ENCODE data around the gene ASAP2. TPM values are rescaled to one million over a fixed set of nuclear protein-coding genes. Genes with fewer than 3 reads are reported as not detected.

Gene ASAP2
- total RNA-seq, 2 experiments from 2014 or later: 0.16 TPM; not detected in 1

DNA sequence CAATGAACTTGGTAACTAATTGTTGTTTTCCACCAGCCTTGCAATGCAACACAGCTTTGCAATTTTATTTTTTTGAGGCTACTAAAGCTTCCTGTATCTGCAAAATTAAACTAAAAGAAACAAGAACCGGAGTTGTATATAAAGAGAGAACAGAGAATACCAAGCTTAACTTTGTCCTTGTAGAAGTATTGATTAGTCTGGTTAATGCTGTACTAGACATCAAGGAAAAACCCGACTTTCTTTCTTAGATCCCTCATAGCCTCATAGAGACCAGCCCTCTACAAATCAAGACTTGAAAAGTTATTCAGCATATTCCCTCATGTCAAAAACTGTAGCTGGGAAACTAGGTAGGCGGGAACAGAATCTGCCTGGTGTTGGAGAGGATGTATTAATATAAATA lies 1.7 kb upstream of the ASAP2 start:
- TF ChIP-seq, protein P1, sequence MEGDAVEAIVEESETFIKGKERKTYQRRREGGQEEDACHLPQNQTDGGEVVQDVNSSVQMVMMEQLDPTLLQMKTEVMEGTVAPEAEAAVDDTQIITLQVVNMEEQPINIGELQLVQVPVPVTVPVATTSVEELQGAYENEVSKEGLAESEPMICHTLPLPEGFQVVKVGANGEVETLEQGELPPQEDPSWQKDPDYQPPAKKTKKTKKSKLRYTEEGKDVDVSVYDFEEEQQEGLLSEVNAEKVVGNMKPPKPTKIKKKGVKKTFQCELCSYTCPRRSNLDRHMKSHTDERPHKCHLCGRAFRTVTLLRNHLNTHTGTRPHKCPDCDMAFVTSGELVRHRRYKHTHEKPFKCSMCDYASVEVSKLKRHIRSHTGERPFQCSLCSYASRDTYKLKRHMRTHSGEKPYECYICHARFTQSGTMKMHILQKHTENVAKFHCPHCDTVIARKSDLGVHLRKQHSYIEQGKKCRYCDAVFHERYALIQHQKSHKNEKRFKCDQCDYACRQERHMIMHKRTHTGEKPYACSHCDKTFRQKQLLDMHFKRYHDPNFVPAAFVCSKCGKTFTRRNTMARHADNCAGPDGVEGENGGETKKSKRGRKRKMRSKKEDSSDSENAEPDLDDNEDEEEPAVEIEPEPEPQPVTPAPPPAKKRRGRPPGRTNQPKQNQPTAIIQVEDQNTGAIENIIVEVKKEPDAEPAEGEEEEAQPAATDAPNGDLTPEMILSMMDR (IDR thresholded peaks at IDR 0.05): no peak
- Mint-ChIP-seq H3K4me1 (ENCODE audit: low read depth) (peaks cover 6% of the 10 kb centered on the region), H3K27ac (no peak overlapping the region), H3K27me3 (peaks cover 70% of the 10 kb centered on the region), H3K9me3 (no peaks in the 10 kb centered on the region), H3K36me3 (ENCODE audit: low read depth) (no peaks in the 10 kb centered on the region), H3K4me3 (peak overlapping the region; percentile 54)
- Histone ChIP-seq H3K27ac (ENCODE audit: low read depth in 1 of 2, low read length in 2 of 2) (no peak overlapping the region), H3K36me3 (ENCODE audit: insufficient read depth, low read length) (no peaks in the 10 kb centered on the region), H3K9me3 (ENCODE audit: control insufficient read depth in 1 of 2, insufficient read depth in 1 of 2, low read length in 2 of 2) (no peaks in the 10 kb centered on the region), H3K27me3 (ENCODE audit: control insufficient read depth in 1 of 2, insufficient read depth in 2 of 2, low read length in 2 of 2) (peaks cover 17 to 51% of the 10 kb centered on the region in 2 experiments), H3K4me3 (ENCODE audit: low read length) (no peak overlapping the region), H3K4me1 (ENCODE audit: insufficient read depth, low read length) (peaks cover 14% of the 10 kb centered on the region)
- intact Hi-C loops (cut with DNase I, micrococcal nuclease): no loop called here
- POLR2A ChIA-PET: no interaction called here
- DNase-seq (no peak), ATAC-seq (ENCODE audit: poor library complexity) (no peak)
- CTCF ChIA-PET: no interaction called here

GRCh38 chr2:9205486-9205885 lies 1.1 kb upstream of the ASAP2 start:
- Mint-ChIP-seq H3K4me1 (ENCODE audit: low read depth) (peaks cover 6% of the 10 kb centered on the region), H3K36me3 (ENCODE audit: low read depth) (no peaks in the 10 kb centered on the region), H3K4me3 (peak overlapping the region; percentile 46), H3K27ac (no peak overlapping the region), H3K9me3 (no peaks in the 10 kb centered on the region), H3K27me3 (peaks cover 71% of the 10 kb centered on the region)
- DNase-seq (no peak), ATAC-seq (ENCODE audit: poor library complexity) (no peak)
- H3K36me3 ChIP-seq (ENCODE audit: insufficient read depth, low read length): no peaks in the 10 kb centered on the region
- peaks cover 14% of the 10 kb centered on the region for H3K4me1 ChIP-seq (ENCODE audit: insufficient read depth, low read length)
- CTCF ChIA-PET: no interaction called here
- peaks cover 15 to 55% of the 10 kb centered on the region in 2 experiments for H3K27me3 ChIP-seq (ENCODE audit: control insufficient read depth in 1 of 2, insufficient read depth in 2 of 2, low read length in 2 of 2)
- H3K4me3 ChIP-seq (ENCODE audit: low read length): no peak overlapping the region
- H3K27ac ChIP-seq (ENCODE audit: low read depth in 1 of 2, low read length in 2 of 2): no peak overlapping the region
- intact Hi-C loops (cut with DNase I, micrococcal nuclease): no loop called here
- TF ChIP-seq, protein P1 (IDR thresholded peaks at IDR 0.05): no peak
- no peaks in the 10 kb centered on the region for H3K9me3 ChIP-seq (ENCODE audit: control insufficient read depth in 1 of 2, insufficient read depth in 1 of 2, low read length in 2 of 2)
- POLR2A ChIA-PET: no interaction called here

GRCh38 chr2:9206991-9207640 lies 504 bp downstream of the ASAP2 start:
- ATAC-seq (ENCODE audit: poor library complexity): no peak
- H3K27ac Mint-ChIP-seq: no peak overlapping the region
- POLR2A ChIA-PET: no interaction called here

More at GRCh38 chr2:9206991-9207640, 504 bp downstream of the ASAP2 start:
- Mint-ChIP-seq H3K4me3 (peak overlapping the region; percentile 15), H3K27me3 (peaks cover 70% of the 10 kb centered on the region), H3K36me3 (ENCODE audit: low read depth) (no peaks in the 10 kb centered on the region), H3K4me1 (ENCODE audit: low read depth) (peaks cover 6% of the 10 kb centered on the region), H3K9me3 (no peaks in the 10 kb centered on the region)
- H3K36me3 ChIP-seq (ENCODE audit: insufficient read depth, low read length): no peaks in the 10 kb centered on the region
- CTCF ChIA-PET: no interaction called here
- peaks cover 14% of the 10 kb centered on the region for H3K4me1 ChIP-seq (ENCODE audit: insufficient read depth, low read length)
- DNase-seq: peak in 1 of 14 experiments; percentile 9
- intact Hi-C loops (cut with DNase I, micrococcal nuclease): no loop called here
- H3K9me3 ChIP-seq (ENCODE audit: control insufficient read depth in 1 of 2, insufficient read depth in 1 of 2, low read length in 2 of 2): no peaks in the 10 kb centered on the region
- TF ChIP-seq, protein P1 (IDR thresholded peaks at IDR 0.05): no peak
- H3K27ac ChIP-seq (ENCODE audit: low read depth in 1 of 2, low read length in 2 of 2): no peak overlapping the region
- peak overlapping the region; percentile 16 for H3K4me3 ChIP-seq (ENCODE audit: low read length)
- peaks cover 15 to 47% of the 10 kb centered on the region in 2 experiments for H3K27me3 ChIP-seq (ENCODE audit: control insufficient read depth in 1 of 2, insufficient read depth in 2 of 2, low read length in 2 of 2)
